D721Med (cell line): ENCODE results near the gene PACSIN2.

Experiments used
- DNase-seq: peaks from one replicate; pipeline ENCODE4 v3.0.0; 2011; ENCODE audit warnings: low spot score; ENCODE audit not compliant: insufficient read length
- FAIRE-seq: peaks from 2 replicates; lab custom pipeline; 2011; peaks lifted over from hg19 to GRCh38; lab: Jason Lieb, UNC
- TF ChIP-seq, protein P1 (sequence below): IDR thresholded peaks from 2 replicates; pipeline ENCODE4 v1.5.1; 2012; ENCODE audit warnings: mild to moderate bottlenecking, control low read depth; ENCODE audit not compliant: insufficient read depth; ENCODE audit errors: missing control alignments

The PACSIN2 gene

DNA sequence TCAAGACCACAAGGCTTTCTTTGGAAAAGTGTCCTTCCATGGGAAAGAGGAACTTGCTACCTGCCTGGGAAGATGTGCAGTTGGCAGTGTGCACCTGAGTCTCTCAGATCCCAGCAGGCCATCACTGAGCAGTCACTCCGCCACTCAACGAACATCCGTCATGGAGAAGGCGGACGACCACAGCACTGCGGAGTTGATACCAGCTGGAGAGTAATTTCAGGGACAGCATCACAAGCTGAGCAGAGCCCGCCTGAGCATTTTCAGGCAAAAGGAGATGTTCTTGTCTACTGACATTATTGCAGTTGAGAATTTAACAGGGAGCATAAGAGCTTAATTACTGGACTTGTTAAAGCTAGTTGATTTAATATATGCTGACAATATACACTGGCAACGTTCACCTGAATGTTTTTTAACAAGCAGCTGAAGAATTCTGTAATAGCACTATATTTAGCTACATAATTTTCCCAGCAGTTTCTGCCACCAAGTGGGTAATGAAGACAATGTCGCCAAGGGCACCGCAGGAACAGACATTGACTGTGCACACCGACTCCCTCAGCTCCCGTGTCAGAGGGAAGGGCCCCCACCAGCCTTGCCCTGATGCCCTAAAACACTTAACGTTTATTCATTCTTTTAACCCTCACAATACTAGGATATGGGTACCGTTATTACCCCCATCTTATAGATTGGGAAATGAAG is 105.4 kb downstream of the PACSIN2 start:
- DNase-seq: no peak
- TF ChIP-seq, protein P1, sequence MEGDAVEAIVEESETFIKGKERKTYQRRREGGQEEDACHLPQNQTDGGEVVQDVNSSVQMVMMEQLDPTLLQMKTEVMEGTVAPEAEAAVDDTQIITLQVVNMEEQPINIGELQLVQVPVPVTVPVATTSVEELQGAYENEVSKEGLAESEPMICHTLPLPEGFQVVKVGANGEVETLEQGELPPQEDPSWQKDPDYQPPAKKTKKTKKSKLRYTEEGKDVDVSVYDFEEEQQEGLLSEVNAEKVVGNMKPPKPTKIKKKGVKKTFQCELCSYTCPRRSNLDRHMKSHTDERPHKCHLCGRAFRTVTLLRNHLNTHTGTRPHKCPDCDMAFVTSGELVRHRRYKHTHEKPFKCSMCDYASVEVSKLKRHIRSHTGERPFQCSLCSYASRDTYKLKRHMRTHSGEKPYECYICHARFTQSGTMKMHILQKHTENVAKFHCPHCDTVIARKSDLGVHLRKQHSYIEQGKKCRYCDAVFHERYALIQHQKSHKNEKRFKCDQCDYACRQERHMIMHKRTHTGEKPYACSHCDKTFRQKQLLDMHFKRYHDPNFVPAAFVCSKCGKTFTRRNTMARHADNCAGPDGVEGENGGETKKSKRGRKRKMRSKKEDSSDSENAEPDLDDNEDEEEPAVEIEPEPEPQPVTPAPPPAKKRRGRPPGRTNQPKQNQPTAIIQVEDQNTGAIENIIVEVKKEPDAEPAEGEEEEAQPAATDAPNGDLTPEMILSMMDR: no peak
- no peak for FAIRE-seq

DNA sequence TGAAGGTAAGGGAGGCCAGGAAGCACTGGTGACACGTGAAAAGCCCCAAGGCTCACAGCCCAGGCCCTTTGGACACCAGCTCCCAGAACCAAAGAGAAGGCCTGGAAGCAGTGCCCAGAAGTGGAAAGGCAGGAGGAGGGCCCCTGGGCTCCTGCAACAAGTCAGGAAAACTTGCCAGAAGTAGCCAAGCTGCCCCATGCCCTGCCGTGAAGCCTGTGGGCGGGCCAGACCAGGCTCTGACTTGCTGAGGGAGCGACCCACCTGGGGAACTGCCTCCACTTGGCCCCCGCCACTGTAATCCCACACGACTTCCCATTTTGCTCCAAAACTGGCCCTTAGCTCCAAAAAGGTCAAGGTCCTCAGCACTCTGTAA is 106.6 kb downstream of the PACSIN2 start:
- DNase-seq (no peak), FAIRE-seq (no peak)
- TF ChIP-seq, protein P1: no peak

DNA sequence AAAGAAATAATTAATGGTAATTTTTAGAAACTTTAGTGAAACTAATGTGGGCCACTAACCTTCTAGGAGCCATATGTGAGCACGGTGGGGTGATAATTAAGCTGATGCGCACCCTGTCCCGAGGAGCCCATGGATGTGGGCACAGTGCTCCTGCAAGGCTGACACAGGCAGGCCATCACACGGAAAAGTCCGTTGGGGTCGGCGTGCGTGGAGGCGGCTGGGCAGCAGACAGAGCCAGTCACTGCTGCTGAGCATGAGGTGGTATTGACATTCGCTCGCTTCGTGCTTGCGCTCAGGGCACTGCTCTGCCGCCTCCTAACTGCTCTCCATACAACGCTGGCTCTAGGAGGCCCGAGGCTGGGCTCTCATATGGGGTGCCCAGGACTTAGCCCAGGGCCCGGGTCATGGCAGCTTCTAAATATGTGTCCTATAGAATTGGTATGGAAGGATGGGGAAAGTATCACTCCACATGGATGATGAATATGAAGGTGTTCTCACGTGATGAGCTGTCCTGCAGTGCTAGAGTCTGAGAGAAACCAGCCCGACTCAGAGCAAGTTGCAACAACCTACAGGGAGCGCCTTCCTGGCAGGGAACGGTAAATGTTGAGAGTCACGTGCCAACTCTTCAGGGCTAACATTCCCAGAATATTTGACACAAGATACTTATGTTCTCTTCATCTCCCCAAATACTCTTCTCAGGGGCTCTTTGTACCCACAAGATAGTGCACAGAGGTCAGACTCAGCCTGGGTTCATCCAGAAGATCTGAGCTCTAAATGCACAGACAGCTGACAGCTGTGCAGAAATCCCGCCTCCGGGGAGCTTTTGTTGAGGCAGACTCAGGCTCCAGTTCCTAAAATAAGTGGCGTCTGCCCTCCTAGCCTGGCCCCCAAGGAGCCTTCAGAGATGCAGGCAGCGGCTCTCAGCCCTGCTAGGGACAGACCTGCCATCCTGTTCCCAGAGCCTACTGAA is 107.3 kb downstream of the PACSIN2 start:
- TF ChIP-seq, protein P1: no peak
- DNase-seq: no peak
- FAIRE-seq: no peak

DNA sequence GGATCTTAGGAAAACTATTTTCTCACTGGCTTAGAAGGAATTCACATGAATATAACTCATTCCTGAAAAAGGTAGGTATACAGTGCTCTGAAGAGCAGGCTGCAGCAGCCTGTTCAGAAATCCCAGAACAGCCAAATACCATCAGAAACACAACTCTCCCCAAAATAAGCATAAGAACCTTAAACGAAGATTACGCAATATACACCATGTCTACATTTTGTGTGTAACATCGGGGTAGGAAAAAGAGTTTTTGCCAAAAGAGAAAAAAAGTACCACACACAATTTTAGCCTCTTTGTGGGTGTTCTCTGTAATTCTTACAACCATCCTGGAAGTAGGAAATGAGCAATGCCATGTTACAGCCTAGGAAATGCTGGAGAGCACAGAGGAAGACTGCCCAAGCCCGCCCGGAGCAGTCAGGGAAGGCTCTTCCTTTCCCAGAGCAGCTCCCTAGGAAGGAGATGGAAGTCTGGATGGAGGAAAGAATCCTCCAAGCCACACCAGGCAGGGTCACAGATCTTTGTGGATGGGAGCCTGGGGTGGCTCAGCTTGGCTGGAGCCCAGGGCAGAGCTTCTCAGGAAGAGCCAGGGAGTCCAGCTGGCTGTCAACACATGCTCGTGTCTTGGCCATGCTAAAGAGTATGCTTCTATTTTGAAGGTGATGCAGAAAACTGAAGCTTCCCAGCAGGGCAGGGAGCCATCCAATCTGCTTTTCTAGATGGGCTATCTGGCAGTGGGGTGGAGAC is 108.2 kb downstream of the PACSIN2 start:
- DNase-seq (no peak), FAIRE-seq (no peak)
- TF ChIP-seq, protein P1: no peak

DNA sequence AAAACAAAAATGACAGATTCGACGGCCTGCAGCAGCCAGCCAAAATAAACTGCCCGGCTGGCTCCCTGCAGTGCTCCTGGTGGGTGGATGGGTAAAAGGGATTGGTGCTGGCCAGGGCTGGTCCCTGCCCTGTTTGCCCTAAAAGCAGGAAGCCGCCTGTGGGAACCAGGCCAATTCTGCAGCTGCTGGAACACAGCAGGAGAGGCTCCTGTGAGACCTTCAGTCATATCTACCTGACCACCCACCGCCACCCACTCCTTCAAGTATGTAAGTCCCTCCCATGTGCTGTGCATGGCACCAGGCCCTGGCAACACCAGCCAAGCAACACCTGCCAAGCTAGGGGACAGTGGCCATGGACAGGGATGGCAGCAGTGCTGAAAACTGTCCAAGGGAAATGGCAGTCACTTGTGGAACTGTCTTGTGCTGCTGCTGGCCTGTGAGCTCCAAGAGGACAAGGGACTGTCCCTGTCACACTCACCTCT is 109.2 kb downstream of the PACSIN2 start:
- no peak for DNase-seq
- no peak for FAIRE-seq
- TF ChIP-seq, protein P1: no peak

DNA sequence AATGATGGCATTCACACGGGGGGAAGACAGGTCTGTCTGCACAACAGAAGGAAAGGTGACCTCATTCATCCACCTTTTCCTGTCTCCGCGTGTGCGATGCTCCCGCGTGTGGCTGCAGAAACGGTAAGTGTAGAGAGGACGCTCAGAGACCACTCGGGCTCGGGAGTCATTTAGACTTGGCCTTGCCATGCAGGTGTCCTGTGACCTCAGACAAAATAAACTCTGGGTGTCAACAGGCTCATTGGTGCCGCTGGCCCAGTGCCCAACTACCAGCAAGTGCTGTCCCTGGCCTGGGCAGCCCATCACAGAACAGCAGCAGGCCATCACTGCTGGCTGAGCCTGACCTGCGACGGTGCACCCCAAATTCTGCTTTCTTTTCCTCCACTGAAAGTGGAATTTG is 109.7 kb downstream of the PACSIN2 start:
- no peak for DNase-seq
- FAIRE-seq: no peak
- TF ChIP-seq, protein P1: no peak
